Left ventricle myocardium inferior (tissue), 1 donor: ENCODE measurements around the gene PITPNC1. TPM values are rescaled to one million over a fixed set of nuclear protein-coding genes. Genes with fewer than 3 reads are reported as not detected.

Source experiments
- DNase-seq: peaks from one replicate; pipeline ENCODE4 v3.0.0-alpha.2; 2020
- H3K27ac ChIP-seq: fragments of 200-600 bp; replicated peaks from 2 replicates; pipeline ENCODE4 v1.8.0; 2021
- H3K27me3 ChIP-seq: fragments of 200-600 bp; 2 replicates; pipeline ENCODE4 v1.8.0; 2021; ENCODE audit warnings: low read depth
- H3K36me3 ChIP-seq: fragments of 200-600 bp; 2 replicates; pipeline ENCODE4 v1.8.0; 2021
- H3K4me1 ChIP-seq: fragments of 200-600 bp; 2 replicates; pipeline ENCODE4 v1.8.0; 2021
- H3K4me3 ChIP-seq: fragments of 200-600 bp; 2 replicates; pipeline ENCODE4 v1.8.0; 2021; ENCODE audit warnings: mild to moderate bottlenecking, moderate library complexity
- H3K9me3 ChIP-seq: fragments of 200-600 bp; replicated peaks from 2 replicates; pipeline ENCODE4 v1.8.0; 2021
- CTCF ChIP-seq: fragments of 200-600 bp; IDR thresholded peaks from 2 replicates; pipeline ENCODE4 v1.8.0; 2021; ENCODE audit warnings: antibody characterized with exemption, mild to moderate bottlenecking, borderline replicate concordance
- intact Hi-C: fragments of 100-400 bp; cut with micrococcal nuclease; formaldehyde crosslinking; loops from one replicate; pipeline ENCODE4 v1.11.0; 2022
- total RNA-seq: library from RNA; stranded (reverse); fragmentation: NEBNext Ultra II Directional; extraction: Animal tissue kit (Norgen Biotek cat#: 25700); gene quantifications from one replicate; pipeline ENCODE4 v1.2.1, GENCODE V29; 2021
- donor health status: DM: no; HTN: yes; CAD: no; lungs with severe emphysema.

Gene PITPNC1
- total RNA-seq, 1 donor from 2014 or later, result 8.1 TPM

GRCh38 chr17:67557052-67557845 lies 180.2 kb downstream of the PITPNC1 start:
- peaks cover 3% of the 10 kb centered on the region for H3K36me3 ChIP-seq
- H3K4me1 ChIP-seq, result peaks cover 28% of the 10 kb centered on the region
- no peak overlapping the region for H3K27ac ChIP-seq
- intact Hi-C loops, result no loop called here
- no peak overlapping the region for H3K4me3 ChIP-seq
- DNase-seq, result no peak
- H3K27me3 ChIP-seq, result no peaks in the 10 kb centered on the region
- no peak for TF ChIP-seq CTCF
- H3K9me3 ChIP-seq, result peaks cover 9% of the 10 kb centered on the region

- TF ChIP-seq CTCF, result no peak
- no peaks in the 10 kb centered on the region for H3K27me3 ChIP-seq
- no peak overlapping the region for H3K4me3 ChIP-seq
- intact Hi-C loops, result no loop called here
- H3K36me3 ChIP-seq, result peaks cover 3% of the 10 kb centered on the region
- DNase-seq, result no peak
- peaks cover 9% of the 10 kb centered on the region for H3K9me3 ChIP-seq
- no peak overlapping the region for H3K27ac ChIP-seq
- peaks cover 27% of the 10 kb centered on the region for H3K4me1 ChIP-seq
Measured at GRCh38 chr17:67557921-67558320, 180.8 kb downstream of the PITPNC1 start.

GRCh38 chr17:67558740-67559380 lies 181.8 kb downstream of the PITPNC1 start:
- H3K4me3 ChIP-seq, result no peak overlapping the region
- no peak for DNase-seq
- H3K27ac ChIP-seq, result peak overlapping the region; percentile 40
- no peak for TF ChIP-seq CTCF
- intact Hi-C loops, result no loop called here
- peaks cover 3% of the 10 kb centered on the region for H3K36me3 ChIP-seq
- H3K9me3 ChIP-seq, result peaks cover 9% of the 10 kb centered on the region
- H3K27me3 ChIP-seq, result no peaks in the 10 kb centered on the region
- peaks cover 22% of the 10 kb centered on the region for H3K4me1 ChIP-seq

GRCh38 chr17:67559381-67559966 lies 182.4 kb downstream of the PITPNC1 start:
- H3K27ac ChIP-seq, result no peak overlapping the region
- peaks cover 9% of the 10 kb centered on the region for H3K9me3 ChIP-seq
- peak; percentile 32 for TF ChIP-seq CTCF
- intact Hi-C loops, result no loop called here
- H3K36me3 ChIP-seq, result peaks cover 3% of the 10 kb centered on the region
- peaks cover 22% of the 10 kb centered on the region for H3K4me1 ChIP-seq
- H3K27me3 ChIP-seq, result no peaks in the 10 kb centered on the region
- no peak overlapping the region for H3K4me3 ChIP-seq
- DNase-seq, result no peak

GRCh38 chr17:67562005-67562404 lies 184.9 kb downstream of the PITPNC1 start:
- intact Hi-C loops, result no loop called here
- TF ChIP-seq CTCF, result no peak
- H3K27me3 ChIP-seq, result no peaks in the 10 kb centered on the region
- no peak overlapping the region for H3K27ac ChIP-seq
- no peak overlapping the region for H3K4me3 ChIP-seq
- peaks cover 22% of the 10 kb centered on the region for H3K4me1 ChIP-seq
- peaks cover 3% of the 10 kb centered on the region for H3K9me3 ChIP-seq
- DNase-seq, result no peak
- H3K36me3 ChIP-seq, result peaks cover 3% of the 10 kb centered on the region
